ENCODE measurements around the gene FBXL15. TPM values are rescaled to one million over a fixed set of nuclear protein-coding genes. Genes with fewer than 3 reads are reported as not detected.

Gene FBXL15
- total and polyA plus RNA-seq, 2 of the 4 experiments (the other 2 are of a cell fraction): 3.0 to 8.4 TPM

DNA sequence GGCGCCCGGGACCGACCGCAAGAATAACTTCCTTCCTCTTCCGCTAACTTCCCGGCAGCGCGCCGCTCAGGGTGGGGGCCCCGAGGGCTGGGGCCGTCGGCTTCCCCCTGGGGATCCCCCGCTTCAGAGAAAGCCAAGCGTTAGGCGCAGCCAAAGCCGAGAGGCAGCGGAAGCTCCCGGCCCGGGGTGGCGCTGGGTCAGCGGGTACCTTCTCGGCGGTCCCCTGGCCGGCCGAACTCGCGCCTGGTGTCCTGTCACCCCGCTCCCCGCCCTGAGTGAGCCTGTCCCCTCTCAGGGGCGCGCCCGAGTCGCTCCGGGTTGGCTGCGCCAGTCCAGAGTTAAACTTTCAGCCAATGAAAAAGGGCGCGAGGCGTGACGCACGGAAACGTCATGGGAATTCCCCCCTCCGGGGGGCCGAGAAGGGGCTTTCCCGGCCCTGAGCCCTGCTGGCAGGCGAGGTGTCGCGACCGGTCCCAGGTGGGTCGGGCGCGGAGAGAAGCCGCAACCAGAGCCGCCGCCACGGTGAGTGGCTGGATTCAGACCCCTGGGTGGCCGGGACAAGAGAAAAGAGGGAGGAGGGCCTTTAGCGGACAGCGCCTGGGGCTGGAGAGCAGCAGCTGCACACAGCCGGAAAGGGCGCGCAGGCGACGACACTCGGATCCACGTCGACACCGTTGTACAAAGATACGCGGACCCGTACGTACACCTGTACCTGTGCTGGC, 26.4 kb upstream of the FBXL15 start (continued):
- TF ChIP-seq ELK1 (IDR thresholded peaks at IDR 0.05; ENCODE audit: borderline replicate concordance, low read depth, low read length): no peak
- TF ChIP-seq NFE2L2 (IDR thresholded peaks at IDR 0.05; ENCODE audit: low read depth, low read length): no peak
